Endothelial cell of umbilical vein (primary cell): ENCODE results near the gene NR5A2.

Experiments
- EZH2 ChIP-seq: IDR thresholded peaks from 2 replicates; pipeline ENCODE4 v1.6.1; 2012; ENCODE audit warnings: borderline replicate concordance, low read depth, mild to moderate bottlenecking, moderate library complexity, low read length, inconsistent platforms; ENCODE audit not compliant: severe bottlenecking
- FOS ChIP-seq: IDR thresholded peaks from 2 replicates; pipeline ENCODE4 v1.6.1; 2011; ENCODE audit warnings: mild to moderate bottlenecking, low read length, moderate library complexity, borderline replicate concordance; ENCODE audit not compliant: insufficient read depth
- GATA2 ChIP-seq: IDR thresholded peaks from 2 replicates; pipeline ENCODE4 v1.7.0; 2011; ENCODE audit warnings: low read depth, mild to moderate bottlenecking, moderate library complexity, mixed read lengths, low read length; ENCODE audit not compliant: insufficient read length, insufficient read depth
- JUN ChIP-seq: IDR thresholded peaks from 2 replicates; pipeline ENCODE4 v1.6.1; 2011; ENCODE audit warnings: borderline replicate concordance, low read depth; ENCODE audit not compliant: insufficient read length, insufficient read depth
- MYC ChIP-seq: IDR thresholded peaks from one replicate; pipeline ENCODE4 v1.6.1; 2011; ENCODE audit warnings: mild to moderate bottlenecking, low read depth, low read length
- POLR2A ChIP-seq: IDR thresholded peaks from 2 replicates; pipeline ENCODE4 v1.6.1; 2012; ENCODE audit warnings: low read depth, mild to moderate bottlenecking, control low read depth, low read length
- POLR2AphosphoS5 ChIP-seq: IDR thresholded peaks from 2 replicates; pipeline ENCODE4 v1.6.1; 2012; ENCODE audit warnings: low read depth, mild to moderate bottlenecking, control low read depth, low read length, moderate library complexity; ENCODE audit not compliant: insufficient read depth
- TF ChIP-seq, protein P1 (sequence below), 2 donors: IDR thresholded peaks; 1 replicate in 1 of 2; 2 replicates in 1 of 2; pipeline ENCODE4 v1.5.1; 2011; ENCODE audit warnings: low read length in 2 of 2, mild to moderate bottlenecking in 2 of 2, moderate library complexity in 2 of 2, control low read depth in 1 of 2, inconsistent platforms in 1 of 2, low read depth in 1 of 2; ENCODE audit not compliant: insufficient read depth in 1 of 2; ENCODE audit errors: extremely low read depth in 1 of 2
- TF ChIP-seq, protein P2 (sequence below): IDR thresholded peaks from 2 replicates; pipeline ENCODE4 v1.6.1; 2011; ENCODE audit not compliant: insufficient read depth, insufficient read length

DNA sequence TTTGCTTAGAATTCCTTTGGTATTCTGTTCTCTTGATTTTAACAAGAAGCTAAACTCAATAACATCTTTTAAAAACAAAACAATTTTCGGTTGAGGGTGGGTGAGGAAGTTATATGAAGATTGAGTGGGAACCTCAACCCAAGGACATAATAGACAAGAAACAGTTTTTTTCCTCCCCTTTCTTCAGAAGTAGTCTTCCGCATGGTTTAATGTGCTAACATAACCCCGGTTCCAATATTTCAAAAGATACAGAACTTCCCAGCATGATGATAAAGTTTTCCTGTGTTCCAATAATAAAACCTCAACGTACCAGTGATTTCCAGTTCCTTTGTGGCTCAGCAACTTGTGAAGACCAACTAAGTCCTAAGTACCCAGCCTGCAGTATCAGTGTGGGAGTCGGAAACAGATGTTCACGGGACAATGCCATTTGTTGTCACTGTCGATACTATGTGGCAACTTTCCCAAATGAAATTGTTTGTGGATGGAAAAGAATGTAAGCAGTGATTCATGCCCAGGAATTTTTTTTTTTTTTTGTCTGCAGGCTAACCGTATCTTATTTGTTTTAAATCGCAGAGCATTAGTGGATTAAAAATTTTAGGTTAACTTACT, 48.5 kb downstream of the NR5A2 start:
- TF ChIP-seq, protein P1, sequence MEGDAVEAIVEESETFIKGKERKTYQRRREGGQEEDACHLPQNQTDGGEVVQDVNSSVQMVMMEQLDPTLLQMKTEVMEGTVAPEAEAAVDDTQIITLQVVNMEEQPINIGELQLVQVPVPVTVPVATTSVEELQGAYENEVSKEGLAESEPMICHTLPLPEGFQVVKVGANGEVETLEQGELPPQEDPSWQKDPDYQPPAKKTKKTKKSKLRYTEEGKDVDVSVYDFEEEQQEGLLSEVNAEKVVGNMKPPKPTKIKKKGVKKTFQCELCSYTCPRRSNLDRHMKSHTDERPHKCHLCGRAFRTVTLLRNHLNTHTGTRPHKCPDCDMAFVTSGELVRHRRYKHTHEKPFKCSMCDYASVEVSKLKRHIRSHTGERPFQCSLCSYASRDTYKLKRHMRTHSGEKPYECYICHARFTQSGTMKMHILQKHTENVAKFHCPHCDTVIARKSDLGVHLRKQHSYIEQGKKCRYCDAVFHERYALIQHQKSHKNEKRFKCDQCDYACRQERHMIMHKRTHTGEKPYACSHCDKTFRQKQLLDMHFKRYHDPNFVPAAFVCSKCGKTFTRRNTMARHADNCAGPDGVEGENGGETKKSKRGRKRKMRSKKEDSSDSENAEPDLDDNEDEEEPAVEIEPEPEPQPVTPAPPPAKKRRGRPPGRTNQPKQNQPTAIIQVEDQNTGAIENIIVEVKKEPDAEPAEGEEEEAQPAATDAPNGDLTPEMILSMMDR (IDR thresholded peaks at IDR 0.05; ENCODE audit: extremely low read depth in 1 of 2, insufficient read depth in 1 of 2, low read depth in 1 of 2, low read length in 2 of 2), result no peak
- no peak for TF ChIP-seq EZH2
- TF ChIP-seq, protein P2, sequence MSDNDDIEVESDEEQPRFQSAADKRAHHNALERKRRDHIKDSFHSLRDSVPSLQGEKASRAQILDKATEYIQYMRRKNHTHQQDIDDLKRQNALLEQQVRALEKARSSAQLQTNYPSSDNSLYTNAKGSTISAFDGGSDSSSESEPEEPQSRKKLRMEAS, result no peak
- peak; percentile 90 for TF ChIP-seq POLR2AphosphoS5
- TF ChIP-seq POLR2A, result peak; percentile 53
- peak; percentile 87 for TF ChIP-seq GATA2
- peak; percentile 96 for TF ChIP-seq JUN
- no peak for TF ChIP-seq MYC
- TF ChIP-seq FOS, result peak; percentile 91
